Heart left ventricle (tissue), 16 donors: ENCODE measurements around the gene LGI2. TPM values are rescaled to one million over a fixed set of nuclear protein-coding genes. Genes with fewer than 3 reads are reported as not detected.

Source experiments
- ATAC-seq, 4 donors: fragments of 200-7000 bp; cut with Tn5 transposase; one replicate each; pipeline ENCODE4 v1.9.1; 2020 to 2022; ENCODE audit warnings: moderate library complexity in 4 of 4, mild to moderate bottlenecking in 3 of 4, moderate number of reproducible peaks in 1 of 4
- DNase-seq, 5 donors: peaks; one replicate each; pipeline ENCODE4 v3.0.0-alpha.2; 2020
- H3K27ac ChIP-seq, 12 donors: fragments of 200-600 bp; sonication (generic) in 4 of 12; one replicate each; pipeline versions ENCODE4 v1.5.0 to v1.8.0; 2016 to 2022; ENCODE audit warnings: mild to moderate bottlenecking in 2 of 12
- H3K27me3 ChIP-seq, 9 donors: fragments of 200-600 bp; sonication (generic) in 2 of 9; one replicate each; pipeline versions ENCODE4 v1.5.1 to v1.8.0; 2016 to 2022; ENCODE audit warnings: mild to moderate bottlenecking in 3 of 9
- H3K36me3 ChIP-seq, 9 donors: fragments of 200-600 bp; sonication (generic) in 2 of 9; one replicate each; pipeline versions ENCODE4 v1.5.0 to v1.8.0; 2018 to 2022; ENCODE audit warnings: mild to moderate bottlenecking in 2 of 9
- H3K4me1 ChIP-seq, 12 donors: fragments of 200-600 bp; sonication (generic) in 4 of 12; one replicate each; pipeline versions ENCODE4 v1.5.0 to v1.8.0; 2016 to 2022; ENCODE audit warnings: mild to moderate bottlenecking in 3 of 12
- H3K4me3 ChIP-seq, 12 donors: fragments of 200-600 bp; sonication (generic) in 4 of 12; one replicate each; pipeline versions ENCODE4 v1.5.0 to v1.8.0; 2017 to 2022; ENCODE audit warnings: mild to moderate bottlenecking in 9 of 12, moderate library complexity in 4 of 12
- H3K9me3 ChIP-seq, 12 donors: fragments of 200-600 bp; sonication (generic) in 4 of 12; one replicate each; pipeline versions ENCODE4 v1.5.0 to v1.8.0; 2016 to 2022; ENCODE audit warnings: mild to moderate bottlenecking in 1 of 12
- CTCF ChIP-seq, 12 donors: fragments of 200-600 bp; sonication (generic) in 4 of 12; IDR thresholded peaks; one replicate each; pipeline versions ENCODE4 v1.5.0 to v1.8.0; 2018 to 2022; ENCODE audit warnings: antibody characterized with exemption in 12 of 12, mild to moderate bottlenecking in 5 of 12
- POLR2A ChIP-seq, 2 donors: fragments of 450-650 bp; IDR thresholded peaks; one replicate each; pipeline ENCODE4 v1.6.1; 2017; ENCODE audit warnings: antibody characterized with exemption in 2 of 2, mild to moderate bottlenecking in 2 of 2, moderate library complexity in 2 of 2
- WGBS, 4 donors: extraction: QIAGEN DNeasy Blood & Tissue Kit in 2 of 4; methylation state at CpG; one replicate each; pipeline versions ENCODE4 v1.1.5 to v1.1.7; 2013 to 2018; 5-methylcytosine and 5-hydroxymethylcytosine counted together
- intact Hi-C, 10 donors: fragments of 100-400 bp; cut with DNase I; formaldehyde crosslinking; loops; one replicate each; pipeline versions ENCODE4 v1.11.1 to v1.14.2; 2022
- polyA plus RNA-seq, 2 donors: library from polyadenylated mRNA; stranded (reverse); fragments of 200-250 nt; gene quantifications; one replicate each; pipeline ENCODE4 v1.2.3, GENCODE V29; 2013
- total RNA-seq, 9 donors: library from RNA; depleted of rRNA in 2 of 9; stranded (reverse); fragments of >200 nt in 2 of 9; fragmentation: NEBNext Ultra II Directional in 3 of 9; extraction: Animal tissue kit (Norgen Biotek cat#: 25700) in 3 of 9; gene quantifications; one replicate each; pipeline versions ENCODE4 v1.1.0 to v1.2.4, GENCODE V29; 2016 to 2023
- donor health status: ischemic (EF 13 %, LVEDD 7.1; RV severe dilation, severe dysfunction).
- donor health status: healthy with polysubstance abuse.
- donor health status: DM: no; HTN: yes; CAD: no.
- donor health status: DM: no; HTN: no; CAD: no.
- donor health status: ischemic (EF 25% LVEDD 6.9; RV normal size, moderate dysfunction).
- donor health status: ischemic (EF 25% LVEDD 5.7; RV mildly dilated, moderate dysfunction).
- donor health status: healthy.
- donor health status: DM: yes; HTN: yes; CAD: no.
- donor health status: ischemic (EF 35%, LVEDD 5.7; RV mildly dilated, moderate dysfunction).
- donor health status: nonischemic (EF 11% LVEDD 7.7; RV severe dilation, severe dysfunction).
- donor health status: DM: yes; HTN: yes; CAD: no.
- donor health status: PGD.
- donor health status: ischemic (EF 29% LVEDD 5.4; RV normal size, mild dysfunction).
- donor health status: nonischemic (EF 23%, LVEDD 6.1; RV moderate dilation, normal function).

The LGI2 gene
- total and polyA plus RNA-seq, 11 donors, result 0.50 to 10.6 (median 2.4) TPM

GRCh38 chr4:25013756-25014661, 16.7 kb downstream of the LGI2 start:
- H3K4me1 ChIP-seq, result peaks cover 0 to 17% (median 0%) of the 10 kb centered on the region in 12 donors
- 75 to 85% (median 79%) methylated on average over 9 of the region's 9 CpGs for WGBS, 4 donors
- intact Hi-C loops, result no loop called here
- no peak for DNase-seq
- no peaks in the 10 kb centered on the region for H3K36me3 ChIP-seq
- peak in 1 of 4 donors; percentile 41 for ATAC-seq
- H3K27ac ChIP-seq, result peak overlapping the region in 5 of 12 donors; percentile 22 to 76 (median 29)
- H3K27me3 ChIP-seq, result no peaks in the 10 kb centered on the region
- H3K9me3 ChIP-seq, result no peaks in the 10 kb centered on the region
- TF ChIP-seq POLR2A (IDR thresholded peaks at IDR 0.05), result no peak
- TF ChIP-seq CTCF (IDR thresholded peaks at IDR 0.05), result no peak
- H3K4me3 ChIP-seq, result no peak overlapping the region

- Histone ChIP-seq H3K9me3 (no peaks in the 10 kb centered on the region), H3K27ac (peak overlapping the region in 1 of 12 donors; percentile 18), H3K36me3 (no peaks in the 10 kb centered on the region), H3K27me3 (no peaks in the 10 kb centered on the region), H3K4me3 (no peak overlapping the region), H3K4me1 (peaks cover 0 to 17% (median 0%) of the 10 kb centered on the region in 12 donors)
- intact Hi-C loops, result no loop called here
- TF ChIP-seq CTCF (IDR thresholded peaks at IDR 0.05), result no peak
- TF ChIP-seq POLR2A (IDR thresholded peaks at IDR 0.05), result no peak
- DNase-seq, result no peak
- 88 to 92% (median 89%) methylated on average over 7 to 8 of the region's 8 CpGs for WGBS, 4 donors
- no peak for ATAC-seq
Measured at GRCh38 chr4:25012655-25013054, 18.1 kb downstream of the LGI2 start.

GRCh38 chr4:25011135-25011866, 19.4 kb downstream of the LGI2 start:
- H3K36me3 ChIP-seq, result no peaks in the 10 kb centered on the region
- H3K9me3 ChIP-seq, result no peaks in the 10 kb centered on the region
- no peak overlapping the region for H3K4me3 ChIP-seq
- H3K4me1 ChIP-seq, result peaks cover 0 to 17% (median 0%) of the 10 kb centered on the region in 12 donors
- 83 to 89% (median 84%) methylated on average over 14 of the region's 14 CpGs for WGBS, 4 donors
- no peaks in the 10 kb centered on the region for H3K27me3 ChIP-seq
- TF ChIP-seq POLR2A (IDR thresholded peaks at IDR 0.05), result no peak
- no peak for TF ChIP-seq CTCF (IDR thresholded peaks at IDR 0.05)
- ATAC-seq (no peak), DNase-seq (no peak)
- intact Hi-C loops, result no loop called here
- H3K27ac ChIP-seq, result no peak overlapping the region

GRCh38 chr4:25007598-25007997, 23.1 kb downstream of the LGI2 start:
- DNase-seq, result peak in 1 of 5 donors; percentile 27
- 90 to 95% (median 92%) methylated on average over 2 of the region's 2 CpGs for WGBS, 4 donors
- TF ChIP-seq CTCF (IDR thresholded peaks at IDR 0.05), result no peak
- no peak for TF ChIP-seq POLR2A (IDR thresholded peaks at IDR 0.05)
- no peaks in the 10 kb centered on the region for H3K9me3 ChIP-seq
- no peak overlapping the region for H3K4me3 ChIP-seq
- no peaks in the 10 kb centered on the region for H3K27me3 ChIP-seq
- no peak overlapping the region for H3K27ac ChIP-seq
- intact Hi-C loops, result no loop called here
- peaks cover 0 to 8% (median under 1%) of the 10 kb centered on the region in 12 donors for H3K4me1 ChIP-seq
- peak in 2 of 4 donors; percentile 29 to 65 for ATAC-seq
- H3K36me3 ChIP-seq, result no peaks in the 10 kb centered on the region
